OCI-LY7 (cell line): ENCODE measurements around the gene GMDS.

Experiments used
- CTCF ChIP-seq: fragments of 200-600 bp; sonication (generic); conservative IDR thresholded peaks from 2 replicates; pipeline ENCODE4 v1.5.1; 2014; ENCODE audit warnings: mild to moderate bottlenecking, antibody characterized with exemption, low read length, moderate library complexity, mixed read lengths
- EZH2phosphoT487 ChIP-seq: fragments of 200-600 bp; sonication (generic); IDR thresholded peaks from 2 replicates; pipeline ENCODE4 v1.6.1; 2018; ENCODE audit warnings: low read depth, borderline replicate concordance, mild to moderate bottlenecking, mixed run types, antibody characterized with exemption, low read length, moderate library complexity, mixed read lengths

DNA sequence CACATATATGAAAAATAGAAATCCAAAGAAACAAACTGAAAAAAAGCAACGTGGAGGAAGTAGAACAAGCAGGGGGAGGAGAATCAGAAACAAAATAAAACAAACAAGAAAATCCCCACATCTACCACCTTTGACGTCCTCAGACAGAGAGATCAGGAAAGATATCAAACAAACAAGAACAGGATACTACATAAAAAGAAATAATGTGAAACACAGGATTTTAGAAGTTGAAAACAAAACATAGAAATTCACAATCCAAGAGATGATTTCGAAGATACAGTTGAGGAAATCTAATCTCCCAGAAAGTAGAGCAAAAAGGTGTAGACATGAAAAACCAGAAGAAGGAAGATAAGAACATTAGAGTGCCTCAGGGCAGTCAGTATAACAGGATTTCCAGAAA lies 514.5 kb downstream of the GMDS start:
- TF ChIP-seq CTCF (no peak), EZH2phosphoT487 (no peak)
